ENCODE measurements around the gene NDUFS4.
"Not testable (repeated sequence)": the region's sequence is repeated elsewhere in the genome, so short reads cannot be mapped to it uniquely, and the experiment has no call there.

The NDUFS4 gene

DNA sequence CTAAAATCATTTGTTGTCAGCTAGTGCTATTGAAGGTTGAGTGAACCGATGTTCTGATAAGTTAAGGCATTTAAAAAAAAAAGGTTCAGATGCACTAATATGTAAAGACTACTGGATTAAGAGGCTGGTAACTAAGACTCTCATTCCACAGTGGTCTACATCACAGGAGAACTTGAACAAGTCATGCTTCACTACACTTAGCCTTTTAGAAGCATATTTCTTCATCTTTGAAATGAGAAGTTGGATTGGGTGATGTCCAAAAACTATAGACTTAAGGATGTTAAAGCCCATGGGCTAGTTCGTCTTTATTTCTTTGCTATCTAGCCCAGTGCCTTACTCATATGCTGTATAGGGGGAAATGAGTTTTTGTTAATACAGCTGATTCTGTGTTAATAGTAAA is 107.2 kb downstream of the NDUFS4 start:
- no peak for DNase-seq (ENCODE audit: low read depth)

DNA sequence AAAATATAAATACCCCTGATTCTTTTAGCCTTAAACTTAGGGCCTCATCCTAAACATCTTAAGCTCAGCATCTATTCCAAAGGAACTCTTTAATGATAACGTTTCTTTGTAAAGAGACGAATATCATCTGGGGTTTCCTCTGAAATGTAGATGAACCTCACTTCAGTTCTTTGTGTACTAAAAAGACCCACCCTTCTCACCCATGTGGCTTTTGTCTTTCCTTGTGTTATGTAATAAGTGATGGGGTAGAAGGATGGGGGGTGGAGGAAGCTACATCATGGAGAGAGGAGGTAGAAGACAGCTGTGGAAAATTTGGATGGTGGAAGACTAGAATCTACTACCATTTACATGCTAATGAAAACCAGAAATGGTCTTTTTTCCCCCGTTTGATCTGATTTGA is 111.0 kb downstream of the NDUFS4 start:
- DNase-seq (ENCODE audit: low read depth) = no peak

DNA sequence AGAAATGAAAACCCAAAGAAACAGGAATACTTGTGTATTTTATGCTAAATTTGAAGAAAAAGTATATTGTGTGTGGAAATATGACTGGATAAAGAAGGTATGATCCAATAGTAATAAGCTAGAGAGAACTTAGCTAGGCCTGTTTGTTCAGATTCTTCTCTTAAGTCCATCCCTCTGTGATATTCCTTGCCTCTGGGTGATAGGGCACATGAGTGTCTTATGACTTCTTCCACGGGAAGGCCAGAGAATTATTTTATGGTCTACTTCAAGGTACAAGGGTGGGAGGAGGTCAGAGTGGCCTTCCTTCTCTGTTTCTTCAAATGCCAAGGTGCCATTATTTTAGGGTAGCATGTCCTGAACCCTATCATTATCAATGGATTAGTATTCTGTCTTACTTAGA is 113.7 kb downstream of the NDUFS4 start:
- DNase-seq (ENCODE audit: low read depth) = no peak

DNA sequence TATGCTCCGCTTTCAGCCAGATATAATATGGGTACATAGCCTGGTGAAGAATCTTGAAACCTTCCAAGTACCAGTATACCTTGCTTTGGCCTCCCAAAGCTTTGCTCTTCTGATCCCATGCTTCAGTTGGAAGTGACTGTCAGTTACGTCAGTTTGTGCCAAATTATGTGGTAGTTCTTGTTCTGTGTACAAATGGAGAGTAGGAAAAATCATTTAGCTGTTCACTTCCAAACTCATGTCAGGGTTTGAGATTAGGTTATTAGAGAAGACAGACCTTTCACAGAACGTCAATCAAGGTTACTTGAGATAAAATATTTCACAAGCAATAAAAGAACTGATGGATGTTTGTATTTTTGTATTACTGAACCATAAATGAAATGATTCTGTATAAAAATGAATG is 117.2 kb downstream of the NDUFS4 start:
- no peak for DNase-seq (ENCODE audit: low read depth)

DNA sequence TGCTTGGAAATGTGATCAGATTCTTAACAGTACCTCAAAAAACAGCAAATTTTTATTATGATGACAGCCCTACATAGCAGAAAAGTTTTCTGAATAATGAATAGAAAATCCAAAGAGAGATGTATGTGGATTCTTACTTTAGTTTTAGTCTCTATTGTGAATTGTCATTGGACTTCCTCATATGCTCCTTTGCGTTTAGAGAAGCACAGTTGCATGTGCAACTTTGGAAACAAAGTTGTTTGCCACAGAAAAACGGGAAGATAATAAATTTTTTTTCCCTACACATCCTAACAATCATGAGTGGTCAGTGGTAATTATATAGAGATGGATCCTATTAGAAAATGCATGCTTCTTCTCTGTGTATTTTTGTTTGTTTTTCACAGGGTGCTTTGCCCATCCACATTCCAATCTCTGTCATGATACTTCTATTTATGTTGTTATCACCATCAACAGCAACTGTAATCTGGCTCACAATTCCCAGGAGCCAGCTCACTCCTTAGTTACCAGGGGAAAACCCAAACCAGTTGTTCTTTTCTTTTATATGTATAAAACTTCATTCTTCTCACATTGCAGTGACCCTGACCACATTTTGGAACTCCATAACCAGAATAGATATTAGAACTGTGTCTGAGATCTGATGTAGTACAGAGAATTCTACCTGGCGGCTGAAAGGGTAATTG is 118.7 kb downstream of the NDUFS4 start:
- DNase-seq (ENCODE audit: low read depth) = peak; percentile 21

DNA sequence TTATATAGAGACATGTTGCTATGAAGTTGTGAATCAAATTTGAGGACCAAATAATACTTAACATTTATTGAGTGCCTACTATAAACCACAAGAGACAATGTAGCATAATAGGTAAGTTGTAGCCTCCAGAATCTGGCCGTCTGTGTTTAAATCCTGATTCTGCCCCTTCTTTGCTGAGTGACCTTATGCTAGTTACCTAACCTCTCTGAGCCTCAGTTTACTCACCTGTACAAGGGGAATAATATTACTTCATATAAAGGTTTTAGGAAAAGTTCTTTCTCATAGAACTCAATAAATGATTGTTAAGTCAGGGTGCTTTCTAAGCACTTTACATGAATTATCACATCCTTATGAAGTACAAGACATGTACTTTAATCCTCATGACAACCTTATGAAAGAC is 120.6 kb downstream of the NDUFS4 start:
- no peak for DNase-seq (ENCODE audit: low read depth)

DNA sequence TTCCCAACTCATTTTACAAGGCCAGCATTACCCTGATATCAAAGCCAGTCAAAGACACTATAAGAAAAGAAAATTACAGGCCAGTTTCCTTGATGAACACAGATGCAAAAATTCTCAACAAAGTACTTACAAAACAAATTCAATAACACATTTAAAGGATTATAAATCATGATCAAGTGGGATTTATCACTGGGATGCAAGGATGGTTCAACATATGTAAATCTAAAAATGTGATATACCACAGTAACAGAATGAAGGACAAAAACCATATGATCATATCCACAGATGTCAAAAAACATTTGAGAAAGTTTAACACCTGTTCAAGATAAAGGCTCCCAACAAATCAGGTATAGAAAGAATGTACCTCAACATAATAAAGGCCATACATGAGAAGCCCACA is 130.6 kb downstream of the NDUFS4 start:
- DNase-seq (ENCODE audit: low read depth) = no peak

DNA sequence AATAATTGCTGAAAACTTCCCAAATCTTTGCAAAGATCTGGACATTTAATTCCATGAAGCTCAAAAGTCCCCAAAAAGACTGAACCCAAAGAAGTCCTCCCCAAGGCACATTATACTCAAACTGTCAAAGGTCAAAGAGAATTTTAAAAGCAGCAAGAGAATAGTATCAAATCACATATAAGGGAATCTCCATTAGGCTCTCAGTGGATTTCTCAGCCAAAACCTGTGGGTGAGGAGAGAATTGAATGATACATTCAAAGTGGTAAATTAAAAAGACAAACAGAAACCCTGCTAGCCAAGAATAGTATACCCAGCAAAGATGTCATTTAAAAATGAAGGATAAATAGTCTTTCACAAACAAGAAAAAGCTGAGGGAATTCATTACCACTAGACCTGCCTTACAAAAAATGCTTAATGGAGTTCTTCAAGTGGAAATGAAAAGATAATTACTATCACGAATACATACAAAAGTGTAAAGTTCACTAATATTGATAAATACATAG is 134.1 kb downstream of the NDUFS4 start:
- DNase-seq (ENCODE audit: low read depth) = no peak

DNA sequence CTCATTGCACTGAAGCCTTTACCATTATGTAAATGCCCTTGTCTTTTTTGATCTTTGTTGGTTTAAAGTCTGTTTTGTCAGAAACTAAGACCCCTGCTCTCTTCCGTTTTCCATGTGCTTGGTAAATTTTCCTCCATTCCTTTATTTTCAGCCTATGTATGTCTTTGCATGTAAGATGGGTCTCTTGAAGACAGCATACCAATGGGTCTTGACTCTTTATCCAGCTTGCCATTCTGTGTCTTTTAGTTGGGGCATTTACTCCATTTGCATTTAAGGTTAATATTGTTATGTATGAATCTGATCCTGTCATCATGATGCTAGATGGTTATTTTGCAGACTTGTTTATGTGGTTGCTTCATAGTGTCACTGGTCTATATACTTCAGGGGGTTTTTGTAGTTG is 150.0 kb downstream of the NDUFS4 start:
- not testable (repeated sequence) for DNase-seq (ENCODE audit: low read depth)

DNA sequence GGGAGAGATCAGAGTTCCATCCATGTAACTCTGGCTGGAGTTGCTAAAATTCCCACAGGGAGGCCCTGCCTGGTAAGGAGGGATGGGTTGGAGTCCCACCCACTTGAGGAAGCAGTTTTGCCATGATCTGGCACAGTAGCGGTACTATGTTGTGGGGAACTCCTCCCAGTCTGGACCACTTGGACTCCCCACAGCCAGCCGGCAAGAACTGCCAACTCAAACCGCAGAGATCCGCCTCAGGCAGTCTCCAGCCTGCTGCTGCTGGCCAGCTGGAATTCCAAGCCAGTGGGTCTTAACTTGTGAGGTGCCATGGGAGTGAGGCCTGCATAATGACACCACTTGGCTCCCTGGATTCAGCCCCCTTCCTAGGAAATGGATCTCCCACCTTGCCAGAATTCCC is 151.9 kb downstream of the NDUFS4 start:
- no peak for DNase-seq (ENCODE audit: low read depth)

DNA sequence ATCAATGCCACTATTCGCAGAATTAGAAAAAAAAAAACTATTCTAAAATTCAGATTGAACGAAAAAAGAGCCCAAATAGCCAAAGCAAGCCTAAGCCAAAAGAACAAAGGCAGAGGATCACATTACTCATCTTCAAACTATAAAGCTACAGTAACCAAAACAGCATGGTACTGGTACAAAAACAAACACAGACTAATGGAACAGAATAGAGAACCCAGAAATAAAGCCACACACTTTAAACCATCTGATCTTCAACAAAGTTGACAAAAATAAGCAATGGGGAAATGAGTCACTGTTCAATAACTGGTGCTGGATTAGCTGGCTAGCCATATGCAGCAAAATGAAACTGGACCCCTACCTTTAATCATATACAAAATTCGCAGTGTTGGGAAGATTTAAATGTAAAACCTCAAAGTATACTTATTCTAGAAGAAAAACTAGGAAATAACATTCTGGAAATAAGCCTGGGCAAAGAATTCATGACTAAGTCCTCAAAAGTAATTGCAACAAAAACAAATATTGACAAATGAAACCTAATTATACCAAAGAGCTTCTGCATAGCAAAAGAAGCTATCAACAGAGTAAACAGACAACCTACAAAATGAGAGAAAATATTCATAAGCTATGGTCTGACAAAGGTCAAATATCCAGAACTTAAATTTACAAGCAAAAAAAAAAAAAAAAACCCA is 153.7 kb downstream of the NDUFS4 start:
- no peak for DNase-seq (ENCODE audit: low read depth)

DNA sequence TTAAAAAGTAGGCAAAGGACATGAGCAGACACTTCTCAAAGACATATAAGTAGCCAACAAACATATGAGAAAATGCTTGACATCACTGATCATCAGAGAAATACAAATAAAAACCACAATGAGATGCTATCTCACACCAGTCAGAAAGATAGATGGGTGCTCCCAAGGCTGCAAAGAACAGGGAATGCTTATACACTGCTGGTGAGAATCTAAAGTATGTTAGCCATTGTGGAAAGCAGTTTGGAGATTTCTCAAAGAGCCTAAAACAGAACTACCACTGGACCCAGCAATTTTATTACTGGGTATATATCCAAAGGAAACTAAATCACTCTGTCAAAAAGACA is 154.2 kb downstream of the NDUFS4 start:
- no peak for DNase-seq (ENCODE audit: low read depth)

DNA sequence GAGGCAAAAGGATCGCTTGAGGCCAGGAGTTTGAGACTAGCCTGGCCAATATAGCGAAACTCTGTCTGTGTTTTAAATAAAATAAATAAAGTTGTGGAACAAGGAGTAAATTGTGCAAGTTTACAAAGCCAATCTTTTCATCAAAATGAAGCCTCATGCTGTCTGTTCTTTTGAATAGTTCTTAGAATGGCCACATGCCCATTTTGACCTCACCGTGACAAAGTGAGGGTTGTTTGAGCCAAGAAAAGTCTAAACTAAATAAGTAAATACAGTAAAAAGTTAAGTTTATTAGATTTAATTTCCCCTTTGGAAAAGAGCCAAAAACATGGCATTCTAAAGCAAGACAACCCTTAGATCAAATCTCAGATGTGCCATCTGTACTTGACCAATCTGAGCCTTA is 165.7 kb downstream of the NDUFS4 start:
- no peak for DNase-seq (ENCODE audit: low read depth)

DNA sequence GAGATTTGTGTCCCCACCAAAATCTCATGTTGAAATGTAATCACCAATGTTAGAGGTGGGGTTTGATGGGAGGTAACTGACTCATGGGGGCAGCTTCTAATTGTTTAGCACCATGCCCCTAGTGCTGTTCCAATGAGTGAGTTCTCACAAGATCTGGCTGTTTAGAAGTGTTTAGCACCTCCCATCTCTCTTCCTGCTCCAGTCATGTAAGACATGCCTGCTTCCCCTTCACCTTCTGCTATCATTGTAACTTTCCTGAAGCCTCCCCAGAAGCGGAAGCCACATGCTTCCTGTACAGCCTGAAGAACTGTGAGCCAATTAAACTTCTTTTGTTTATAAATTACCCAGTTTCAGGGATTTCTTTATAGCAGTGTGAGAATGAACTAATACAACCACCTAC is 170.5 kb downstream of the NDUFS4 start:
- DNase-seq (ENCODE audit: low read depth) = no peak

Data from GM04503 (cell line).